Neural cell (in vitro differentiated cells): ENCODE measurements around the gene EFCAB13. TPM values are rescaled to one million over a fixed set of nuclear protein-coding genes. Genes with fewer than 3 reads are reported as not detected.

ENCODE experiments used
- H2AFZ ChIP-seq: fragments of 200-600, 300-800 bp; sonication (generic), shearing (Covaris generic); 2 replicates; pipeline ENCODE4 v1.6.0; 2014; ENCODE audit warnings: low read depth, mild to moderate bottlenecking, antibody characterized with exemption, low read length, moderate library complexity
- H3F3A ChIP-seq: fragments of 200-600 bp; shearing (Covaris generic); 2 replicates; pipeline ENCODE4 v1.6.1; 2016; ENCODE audit warnings: mild to moderate bottlenecking, moderate library complexity, mixed read lengths, antibody characterized with exemption, low read length; ENCODE audit not compliant: insufficient read depth, poor library complexity, severe bottlenecking
- H3K27ac ChIP-seq: fragments of 200-600, 300-800 bp; sonication (generic), shearing (Covaris generic); 2 replicates; pipeline ENCODE4 v1.5.1; 2014; ENCODE audit warnings: mild to moderate bottlenecking, low read length, moderate library complexity
- H3K27me3 ChIP-seq: fragments of 300-800, 200-600 bp; sonication (generic), shearing (Covaris generic); 2 replicates; pipeline ENCODE4 v1.6.0; 2014; ENCODE audit warnings: mild to moderate bottlenecking, low read depth, low read length, moderate library complexity; ENCODE audit not compliant: insufficient read depth
- H3K36me3 ChIP-seq: fragments of 300-800, 200-600 bp; sonication (generic), shearing (Covaris generic); 2 replicates; pipeline ENCODE4 v1.5.1; 2014; ENCODE audit warnings: mild to moderate bottlenecking, antibody characterized with exemption, low read length, moderate library complexity; ENCODE audit not compliant: insufficient read depth
- H3K4me2 ChIP-seq: fragments of 300-800, 200-600 bp; sonication (generic), shearing (Covaris generic); 2 replicates; pipeline ENCODE4 v1.6.0; 2014; ENCODE audit warnings: mild to moderate bottlenecking, low read length
- H3K4me3 ChIP-seq: fragments of 300-800, 200-600 bp; sonication (generic), shearing (Covaris generic); 2 replicates; pipeline ENCODE4 v1.5.1; 2014; ENCODE audit warnings: mild to moderate bottlenecking, low read length, moderate library complexity
- H3K79me2 ChIP-seq: fragments of 200-600 bp; shearing (Covaris generic); replicated peaks from 2 replicates; pipeline ENCODE4 v1.6.0; 2014; ENCODE audit warnings: mild to moderate bottlenecking, low read length, moderate library complexity; ENCODE audit not compliant: insufficient read depth
- H3K9ac ChIP-seq: fragments of 300-800, 200-600 bp; sonication (generic), shearing (Covaris generic); 2 replicates; pipeline ENCODE4 v1.6.1; 2016; ENCODE audit warnings: mild to moderate bottlenecking, low read length, mixed read lengths
- H3K9me2 ChIP-seq: fragments of 200-600 bp; shearing (Covaris generic); 2 replicates; pipeline ENCODE4 v1.6.1; 2016; ENCODE audit warnings: mild to moderate bottlenecking, low read length, mixed read lengths; ENCODE audit not compliant: insufficient read depth
- H3K9me3 ChIP-seq: fragments of 200-600, 300-800 bp; sonication (generic), shearing (Covaris generic); 2 replicates; pipeline ENCODE4 v1.6.1; 2016; ENCODE audit warnings: mild to moderate bottlenecking, mixed run types, low read length, moderate library complexity, mixed read lengths
- H4K20me1 ChIP-seq: fragments of 200-600 bp; shearing (Covaris generic); 2 replicates; pipeline ENCODE4 v1.6.1; 2016; ENCODE audit warnings: mild to moderate bottlenecking, mixed run types; ENCODE audit not compliant: insufficient read depth
- EP300 ChIP-seq: fragments of 450-650 bp; conservative IDR thresholded peaks from 2 replicates; pipeline ENCODE4 v1.6.1; 2014; ENCODE audit warnings: antibody characterized with exemption, mild to moderate bottlenecking, moderate library complexity; ENCODE audit not compliant: poor library complexity, severe bottlenecking
- EZH2 ChIP-seq: fragments of 200-600, 300-800 bp; shearing (Covaris generic), sonication (generic); IDR thresholded peaks from 2 replicates; pipeline ENCODE4 v1.6.1; 2014; ENCODE audit warnings: antibody characterized with exemption, low read length, borderline replicate concordance, mild to moderate bottlenecking; ENCODE audit not compliant: insufficient read depth, poor library complexity, severe bottlenecking
- MXI1 ChIP-seq: fragments of 450-650 bp; conservative IDR thresholded peaks from 2 replicates; pipeline ENCODE4 v1.6.1; 2014; ENCODE audit warnings: antibody characterized with exemption, mild to moderate bottlenecking; ENCODE audit not compliant: poor library complexity, severe bottlenecking
- POLR2AphosphoS5 ChIP-seq: IDR thresholded peaks from 2 replicates; pipeline ENCODE4 v1.6.1; 2012
- RAD21 ChIP-seq: fragments of 450-650 bp; conservative IDR thresholded peaks from 2 replicates; pipeline ENCODE4 v1.6.1; 2014; ENCODE audit warnings: antibody characterized with exemption, mild to moderate bottlenecking, moderate library complexity
- SMC3 ChIP-seq: fragments of 450-650 bp; conservative IDR thresholded peaks from 2 replicates; pipeline ENCODE4 v1.6.1; 2014; ENCODE audit warnings: antibody characterized with exemption, mild to moderate bottlenecking, moderate library complexity; ENCODE audit not compliant: poor library complexity
- TAF1 ChIP-seq: IDR thresholded peaks from 2 replicates; pipeline ENCODE4 v1.6.1; 2012; ENCODE audit warnings: low read depth
- polyA plus RNA-seq: library from polyadenylated mRNA; depleted of rRNA; stranded (reverse); fragments of >200 nt; gene quantifications from 2 replicates; pipeline ENCODE4 v1.2.3, GENCODE V29; 2014
- TF ChIP-seq, protein P1 (sequence below): IDR thresholded peaks from 2 replicates; pipeline ENCODE4 v1.6.1; 2012; ENCODE audit warnings: borderline replicate concordance
- TF ChIP-seq, protein P2 (sequence below): fragments of 450-650 bp; IDR thresholded peaks from 2 replicates; pipeline ENCODE4 v1.5.1; 2014; ENCODE audit warnings: antibody characterized with exemption, mild to moderate bottlenecking, moderate library complexity; ENCODE audit not compliant: poor library complexity, severe bottlenecking

The EFCAB13 gene
- polyA plus RNA-seq, 1 donor from 2014 or later: 2.2 TPM

DNA sequence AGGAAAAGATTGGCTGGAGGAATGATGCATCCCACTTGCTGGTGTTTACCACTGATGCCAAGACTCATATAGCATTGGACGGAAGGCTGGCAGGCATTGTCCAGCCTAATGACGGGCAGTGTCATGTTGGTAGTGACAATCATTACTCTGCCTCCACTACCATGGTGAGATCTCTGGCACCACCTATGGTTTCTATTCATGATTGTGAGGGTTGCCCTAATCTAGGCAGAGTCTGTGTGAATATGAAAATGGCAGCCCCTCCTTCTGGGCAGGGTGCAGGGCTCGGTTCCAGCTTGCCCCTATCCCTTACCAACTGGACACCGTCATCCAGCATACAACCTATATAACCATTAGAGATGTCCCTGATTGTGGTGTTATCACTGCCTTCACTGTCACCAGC, 36.7 kb upstream of the EFCAB13 start:
- TF ChIP-seq POLR2AphosphoS5 (no peak), EP300 (no peak), EZH2 (no peak), SMC3 (no peak), RAD21 (no peak), MXI1 (no peak)
- TF ChIP-seq, protein P1, sequence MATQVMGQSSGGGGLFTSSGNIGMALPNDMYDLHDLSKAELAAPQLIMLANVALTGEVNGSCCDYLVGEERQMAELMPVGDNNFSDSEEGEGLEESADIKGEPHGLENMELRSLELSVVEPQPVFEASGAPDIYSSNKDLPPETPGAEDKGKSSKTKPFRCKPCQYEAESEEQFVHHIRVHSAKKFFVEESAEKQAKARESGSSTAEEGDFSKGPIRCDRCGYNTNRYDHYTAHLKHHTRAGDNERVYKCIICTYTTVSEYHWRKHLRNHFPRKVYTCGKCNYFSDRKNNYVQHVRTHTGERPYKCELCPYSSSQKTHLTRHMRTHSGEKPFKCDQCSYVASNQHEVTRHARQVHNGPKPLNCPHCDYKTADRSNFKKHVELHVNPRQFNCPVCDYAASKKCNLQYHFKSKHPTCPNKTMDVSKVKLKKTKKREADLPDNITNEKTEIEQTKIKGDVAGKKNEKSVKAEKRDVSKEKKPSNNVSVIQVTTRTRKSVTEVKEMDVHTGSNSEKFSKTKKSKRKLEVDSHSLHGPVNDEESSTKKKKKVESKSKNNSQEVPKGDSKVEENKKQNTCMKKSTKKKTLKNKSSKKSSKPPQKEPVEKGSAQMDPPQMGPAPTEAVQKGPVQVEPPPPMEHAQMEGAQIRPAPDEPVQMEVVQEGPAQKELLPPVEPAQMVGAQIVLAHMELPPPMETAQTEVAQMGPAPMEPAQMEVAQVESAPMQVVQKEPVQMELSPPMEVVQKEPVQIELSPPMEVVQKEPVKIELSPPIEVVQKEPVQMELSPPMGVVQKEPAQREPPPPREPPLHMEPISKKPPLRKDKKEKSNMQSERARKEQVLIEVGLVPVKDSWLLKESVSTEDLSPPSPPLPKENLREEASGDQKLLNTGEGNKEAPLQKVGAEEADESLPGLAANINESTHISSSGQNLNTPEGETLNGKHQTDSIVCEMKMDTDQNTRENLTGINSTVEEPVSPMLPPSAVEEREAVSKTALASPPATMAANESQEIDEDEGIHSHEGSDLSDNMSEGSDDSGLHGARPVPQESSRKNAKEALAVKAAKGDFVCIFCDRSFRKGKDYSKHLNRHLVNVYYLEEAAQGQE: no peak
- Histone ChIP-seq H3K27ac (no peak overlapping the region), H3K4me2 (no peak overlapping the region), H3K27me3 (no peaks in the 10 kb centered on the region), H3K4me3 (no peak overlapping the region), H3K9me2 (no peaks in the 10 kb centered on the region), H3K9ac (no peak overlapping the region), H2AFZ (no peak overlapping the region), H3F3A (no peaks in the 10 kb centered on the region), H4K20me1 (no peaks in the 10 kb centered on the region), H3K9me3 (no peaks in the 10 kb centered on the region), H3K79me2 (no peaks in the 10 kb centered on the region), H3K36me3 (no peaks in the 10 kb centered on the region)

DNA sequence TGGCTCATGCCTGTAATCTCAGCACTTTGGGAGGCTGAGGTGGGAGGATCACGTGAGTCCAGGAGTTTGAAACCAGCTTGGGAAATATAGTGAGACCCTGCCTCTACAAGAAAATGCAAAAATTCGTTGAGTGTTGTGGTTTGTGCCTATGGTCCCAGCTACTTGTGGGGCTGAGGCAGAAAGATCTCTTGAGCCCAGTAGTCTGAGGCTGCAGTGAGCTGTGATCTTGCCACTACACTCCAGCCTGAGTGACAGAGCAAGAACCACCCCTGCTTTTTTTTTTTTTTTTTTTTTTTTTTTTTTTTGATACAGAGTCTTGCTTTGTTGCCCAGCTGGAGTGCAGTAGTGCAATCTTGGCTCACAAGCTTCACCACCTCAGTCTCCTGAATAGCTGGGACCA, 36.1 kb upstream of the EFCAB13 start:
- TF ChIP-seq POLR2AphosphoS5 (no peak), TAF1 (no peak), SMC3 (no peak), MXI1 (no peak), EZH2 (no peak), RAD21 (no peak), EP300 (no peak)
- TF ChIP-seq, protein P2, sequence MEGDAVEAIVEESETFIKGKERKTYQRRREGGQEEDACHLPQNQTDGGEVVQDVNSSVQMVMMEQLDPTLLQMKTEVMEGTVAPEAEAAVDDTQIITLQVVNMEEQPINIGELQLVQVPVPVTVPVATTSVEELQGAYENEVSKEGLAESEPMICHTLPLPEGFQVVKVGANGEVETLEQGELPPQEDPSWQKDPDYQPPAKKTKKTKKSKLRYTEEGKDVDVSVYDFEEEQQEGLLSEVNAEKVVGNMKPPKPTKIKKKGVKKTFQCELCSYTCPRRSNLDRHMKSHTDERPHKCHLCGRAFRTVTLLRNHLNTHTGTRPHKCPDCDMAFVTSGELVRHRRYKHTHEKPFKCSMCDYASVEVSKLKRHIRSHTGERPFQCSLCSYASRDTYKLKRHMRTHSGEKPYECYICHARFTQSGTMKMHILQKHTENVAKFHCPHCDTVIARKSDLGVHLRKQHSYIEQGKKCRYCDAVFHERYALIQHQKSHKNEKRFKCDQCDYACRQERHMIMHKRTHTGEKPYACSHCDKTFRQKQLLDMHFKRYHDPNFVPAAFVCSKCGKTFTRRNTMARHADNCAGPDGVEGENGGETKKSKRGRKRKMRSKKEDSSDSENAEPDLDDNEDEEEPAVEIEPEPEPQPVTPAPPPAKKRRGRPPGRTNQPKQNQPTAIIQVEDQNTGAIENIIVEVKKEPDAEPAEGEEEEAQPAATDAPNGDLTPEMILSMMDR: no peak
- Histone ChIP-seq H3K27ac (no peak overlapping the region), H3K27me3 (no peaks in the 10 kb centered on the region)

More for the DNA sequence above, 36.1 kb upstream of the EFCAB13 start:
- no peaks in the 10 kb centered on the region for H3K36me3 ChIP-seq
- H3K9ac ChIP-seq: no peak overlapping the region
- H4K20me1 ChIP-seq: no peaks in the 10 kb centered on the region
- H3K9me2 ChIP-seq: no peaks in the 10 kb centered on the region
- H3K79me2 ChIP-seq: no peaks in the 10 kb centered on the region
- no peaks in the 10 kb centered on the region for H3F3A ChIP-seq
- H2AFZ ChIP-seq: no peak overlapping the region
- H3K4me2 ChIP-seq: no peak overlapping the region
- no peaks in the 10 kb centered on the region for H3K9me3 ChIP-seq
- no peak overlapping the region for H3K4me3 ChIP-seq
